ENCODE data around the gene SPARCL1.

SPARCL1 gene

GRCh38 chr4:87540146-87541058 is 11.2 kb upstream of the SPARCL1 start:
- DNase-seq: no peak

GRCh38 chr4:87532907-87533306 is 3.7 kb upstream of the SPARCL1 start:
- DNase-seq: no peak

- DNase-seq: no peak
Observed at GRCh38 chr4:87532109-87532508, 2.9 kb upstream of the SPARCL1 start.

- DNase-seq: no peak
Observed at GRCh38 chr4:87531621-87532020, 2.4 kb upstream of the SPARCL1 start.

- no peak for DNase-seq
Observed at GRCh38 chr4:87530868-87531267, 1.7 kb upstream of the SPARCL1 start.

GRCh38 chr4:87530229-87530628 is 1.1 kb upstream of the SPARCL1 start:
- DNase-seq: no peak

- DNase-seq: no peak
Observed at GRCh38 chr4:87527431-87528220, 1.6 kb downstream of the SPARCL1 start.

GRCh38 chr4:87525636-87526295 is 3.4 kb downstream of the SPARCL1 start:
- DNase-seq: no peak

GRCh38 chr4:87524456-87524855 is 4.7 kb downstream of the SPARCL1 start:
- DNase-seq: no peak

GRCh38 chr4:87523307-87523706 is 5.9 kb downstream of the SPARCL1 start:
- no peak for DNase-seq

GRCh38 chr4:87521757-87522374 is 7.3 kb downstream of the SPARCL1 start:
- DNase-seq: peak; percentile 72

GRCh38 chr4:87521319-87521718 is 7.9 kb downstream of the SPARCL1 start:
- DNase-seq: no peak

- DNase-seq: no peak
Observed at GRCh38 chr4:87517621-87518020, 11.6 kb downstream of the SPARCL1 start.

- DNase-seq: no peak
Observed at GRCh38 chr4:87516683-87517082, 12.5 kb downstream of the SPARCL1 start.

- no peak for DNase-seq
Observed at GRCh38 chr4:87512400-87512799, 16.8 kb downstream of the SPARCL1 start.

- no peak for DNase-seq
Observed at GRCh38 chr4:87511500-87511899, 17.7 kb downstream of the SPARCL1 start.

GRCh38 chr4:87510747-87511146 is 18.4 kb downstream of the SPARCL1 start:
- DNase-seq: no peak

GRCh38 chr4:87506974-87507701 is 22.0 kb downstream of the SPARCL1 start:
- no peak for DNase-seq

- DNase-seq: no peak
Observed at GRCh38 chr4:87505862-87506261, 23.3 kb downstream of the SPARCL1 start.

GRCh38 chr4:87502580-87503238 is 26.5 kb downstream of the SPARCL1 start:
- DNase-seq: no peak

GRCh38 chr4:87500092-87500462 is 29.1 kb downstream of the SPARCL1 start:
- DNase-seq: no peak
